NCI-H146 (cell line): ENCODE data around the gene C11orf68.

Experiments used
- DNase-seq: peaks from one replicate; lab custom pipeline; 2025; lab: John Stamatoyannopoulos, UW

C11orf68 gene

DNA sequence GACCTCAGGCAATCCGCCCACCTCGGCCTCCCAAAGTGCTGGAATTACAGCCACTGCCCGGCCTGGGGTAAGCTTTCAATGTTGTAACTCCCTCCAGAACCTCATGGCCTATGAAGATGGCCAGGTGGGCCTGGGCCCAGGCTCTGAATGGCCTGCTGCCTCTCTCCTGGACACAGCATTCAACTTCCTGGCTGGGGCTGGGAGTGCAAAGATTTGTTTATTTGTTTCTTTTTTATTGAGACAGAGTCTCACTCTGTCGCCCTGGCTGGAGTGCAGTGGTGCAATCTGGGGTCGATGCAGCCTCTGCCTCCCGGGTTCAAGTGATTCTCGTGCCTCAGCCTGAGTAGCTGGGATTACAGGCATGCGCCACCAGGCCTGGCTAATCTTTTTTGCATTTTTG is 25.9 kb upstream of the C11orf68 start:
- DNase-seq: no peak

DNA sequence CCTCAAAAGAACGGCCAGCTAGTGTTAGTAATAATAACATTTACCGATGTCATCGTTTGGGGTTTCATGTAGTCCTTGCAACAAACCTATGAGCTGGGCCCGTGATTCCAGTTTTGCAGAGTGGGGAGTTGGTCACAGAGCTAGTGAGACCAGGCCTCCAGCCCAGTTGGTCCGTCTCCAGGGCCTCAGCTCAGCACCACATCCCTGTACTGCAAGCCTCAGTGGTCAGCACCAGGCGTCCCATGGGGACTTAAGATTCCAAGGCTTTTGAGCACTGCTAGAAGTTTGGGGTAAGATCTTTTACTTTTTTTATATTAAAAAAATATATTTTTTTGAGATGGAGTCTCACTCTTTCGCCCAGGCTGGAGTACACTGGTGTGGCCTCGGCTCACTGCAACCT is 25.3 kb upstream of the C11orf68 start:
- no peak for DNase-seq

DNA sequence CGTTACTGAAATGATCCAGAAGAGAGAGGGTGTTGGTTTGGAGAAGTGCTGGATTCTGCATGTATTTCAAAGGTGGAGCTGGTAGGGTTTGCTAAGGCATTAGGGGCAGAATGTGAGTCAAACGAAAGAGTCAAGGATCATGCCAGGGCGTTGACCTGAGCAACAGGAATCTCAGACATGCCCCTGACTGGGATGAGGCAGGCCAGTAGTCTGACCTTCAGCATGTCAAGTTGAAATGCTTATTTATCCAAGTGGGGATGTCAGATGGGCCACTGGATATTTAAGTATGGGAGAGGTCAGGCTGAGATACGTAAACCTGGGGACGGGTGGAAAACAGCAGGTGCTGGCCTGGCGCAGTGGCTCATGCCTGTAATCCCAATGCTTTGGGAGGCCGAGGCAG is 23.7 kb upstream of the C11orf68 start:
- no peak for DNase-seq

GRCh38 chr11:65941720-65942310 is 23.0 kb upstream of the C11orf68 start:
- no peak for DNase-seq

- DNase-seq: no peak
These were observed 18.9 kb upstream of the C11orf68 start for GRCh38 chr11:65937766-65938165.

- DNase-seq: no peak
These were observed 15.2 kb upstream of the C11orf68 start for GRCh38 chr11:65934014-65934413.

- DNase-seq: peak; percentile 46
These were observed 13.7 kb upstream of the C11orf68 start for GRCh38 chr11:65932558-65932919.

- no peak for DNase-seq
These were observed 13.1 kb upstream of the C11orf68 start for GRCh38 chr11:65931773-65932557.

- no peak for DNase-seq
These were observed 9.8 kb upstream of the C11orf68 start for GRCh38 chr11:65928667-65929066.

DNA sequence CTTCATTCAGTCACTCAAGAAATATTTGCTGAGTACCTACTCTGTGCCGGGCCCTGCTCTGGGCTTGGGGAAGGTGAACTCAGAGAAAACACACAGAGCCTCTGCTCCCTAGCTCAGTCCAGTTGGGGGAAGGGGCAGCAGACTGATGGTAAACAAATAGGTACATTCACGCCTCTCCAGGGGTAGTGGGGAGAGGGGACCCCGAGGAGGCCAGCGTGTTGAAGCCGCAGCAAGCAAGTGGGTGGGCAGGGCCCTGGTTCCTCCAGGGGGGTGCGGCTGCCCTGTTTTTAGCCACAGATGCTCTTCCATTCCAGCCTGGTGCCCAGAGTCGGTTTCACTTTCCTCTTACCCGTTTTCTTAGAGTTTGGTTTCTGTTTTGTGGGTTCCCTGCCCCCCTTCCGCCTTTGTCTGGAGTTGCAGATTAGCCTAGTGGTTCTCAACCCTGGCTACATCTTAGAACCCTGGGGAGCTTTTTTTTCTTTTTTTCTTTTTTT is 9.1 kb upstream of the C11orf68 start:
- DNase-seq: no peak

DNA sequence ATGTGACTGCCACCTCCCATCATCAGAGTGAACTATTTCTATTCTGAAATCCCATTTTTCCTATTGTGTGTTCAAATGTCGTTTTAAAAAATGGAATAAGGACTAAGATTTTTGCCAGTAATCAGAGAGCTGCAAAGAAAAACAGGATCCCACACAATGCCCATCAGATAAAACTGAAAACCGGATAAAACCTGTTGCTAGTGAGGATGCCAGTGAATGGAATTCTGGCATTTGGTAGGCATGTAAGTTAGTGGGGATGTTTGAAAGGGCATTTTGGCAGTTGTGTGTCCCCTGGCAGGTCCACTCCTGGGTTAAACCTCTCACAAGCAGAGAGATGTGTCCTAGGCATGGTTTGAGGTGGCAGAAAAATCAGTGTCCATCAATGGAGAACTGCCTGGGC is 6.5 kb upstream of the C11orf68 start:
- no peak for DNase-seq

GRCh38 chr11:65922565-65922964 is 3.7 kb upstream of the C11orf68 start:
- no peak for DNase-seq

- DNase-seq: no peak
These were observed 3.0 kb upstream of the C11orf68 start for GRCh38 chr11:65921876-65922275.

DNA sequence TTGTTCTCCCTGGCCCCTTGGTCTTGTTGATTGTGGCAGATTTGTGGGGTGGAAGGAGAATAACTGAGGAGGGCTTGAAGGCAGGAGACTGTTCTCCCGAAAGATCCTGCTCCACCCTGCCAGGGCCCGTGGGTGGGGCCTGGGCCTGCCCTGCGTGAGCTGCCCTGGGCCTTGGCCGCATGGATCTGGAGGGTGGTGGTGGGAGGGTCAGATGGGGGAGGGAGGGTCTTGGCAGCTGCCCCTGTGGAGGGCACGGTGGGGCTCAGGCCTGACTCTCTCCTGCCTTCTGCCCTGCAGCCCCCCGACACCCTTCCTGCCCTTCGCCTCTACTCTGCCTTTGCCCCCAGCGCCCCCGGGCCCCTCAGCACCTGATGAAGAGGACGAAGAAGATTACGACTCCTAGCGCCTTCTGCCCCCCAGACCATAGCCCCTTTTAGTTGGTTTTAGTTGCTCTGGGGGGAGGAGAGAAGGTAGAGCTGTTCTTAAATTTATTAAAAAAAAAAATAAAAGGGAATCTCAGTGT is 2.2 kb upstream of the C11orf68 start:
- no peak for DNase-seq

- DNase-seq: no peak
These were observed 1.5 kb upstream of the C11orf68 start for GRCh38 chr11:65920372-65920802.

DNA sequence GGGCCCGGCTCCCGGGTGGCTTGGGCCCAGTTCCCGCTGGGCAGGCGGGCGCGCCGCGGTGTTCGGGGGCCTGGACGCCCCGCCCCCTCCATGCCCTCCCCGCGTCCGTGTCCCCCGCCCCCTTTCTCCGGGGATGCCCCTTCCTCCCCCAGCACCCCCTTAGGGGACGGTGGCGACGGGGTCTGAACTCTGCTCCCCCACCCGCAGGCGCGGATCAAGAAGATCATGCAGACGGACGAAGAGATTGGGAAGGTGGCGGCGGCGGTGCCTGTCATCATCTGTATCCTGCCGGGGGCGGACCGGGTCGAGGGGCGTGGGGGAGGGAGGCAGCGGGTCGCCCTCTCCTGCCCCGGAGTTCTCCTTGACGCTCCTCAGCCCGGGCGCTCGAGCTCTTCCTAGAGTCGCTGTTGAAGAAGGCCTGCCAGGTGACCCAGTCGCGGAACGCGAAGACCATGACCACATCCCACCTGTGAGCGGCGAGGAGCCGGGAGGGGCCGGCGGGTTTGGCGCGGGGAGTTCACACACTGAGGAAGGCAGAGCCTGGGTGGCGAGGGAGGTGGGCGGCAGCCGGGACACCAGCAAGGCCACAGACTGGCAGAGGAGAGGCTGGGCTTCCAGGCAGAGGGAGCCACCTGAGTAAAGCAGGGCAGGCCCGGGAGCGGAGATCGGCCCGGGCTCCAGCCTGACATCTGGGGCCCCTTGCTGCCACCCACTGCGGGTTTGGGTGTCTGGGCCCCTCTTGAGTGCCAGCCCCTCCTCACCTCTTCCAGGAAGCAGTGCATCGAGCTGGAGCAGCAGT is 910 bp upstream of the C11orf68 start:
- peak; percentile 54 for DNase-seq

DNA sequence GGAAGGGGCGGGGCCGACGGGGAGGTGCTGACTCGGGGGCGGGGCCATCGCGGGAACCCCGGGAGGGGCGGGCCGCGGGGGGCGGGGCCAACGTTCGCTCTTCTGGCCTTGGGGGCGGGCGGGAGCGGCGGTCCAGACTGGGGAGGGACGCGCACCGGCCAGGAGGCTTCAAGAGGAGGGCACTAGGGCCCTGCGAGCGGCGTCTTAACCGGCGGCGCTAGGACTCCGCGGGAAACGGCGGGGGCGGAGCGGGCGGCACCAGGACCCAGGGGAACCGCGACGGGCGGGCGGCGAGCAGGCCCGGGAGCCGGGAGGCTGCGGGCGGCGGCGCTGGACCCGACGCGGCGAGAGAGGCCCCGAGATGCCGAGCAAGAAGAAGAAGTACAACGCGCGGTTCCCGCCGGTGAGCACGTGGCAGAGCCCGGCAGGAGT is 295 bp upstream of the C11orf68 start, which contains the start of gene DRAP1:
Gene DRAP1 (plus strand): TSS at position 286 of the 432 bp plus-strand sequence. CDS start 76 bp downstream, at position 362.
- peak; percentile 99 for DNase-seq

DNA sequence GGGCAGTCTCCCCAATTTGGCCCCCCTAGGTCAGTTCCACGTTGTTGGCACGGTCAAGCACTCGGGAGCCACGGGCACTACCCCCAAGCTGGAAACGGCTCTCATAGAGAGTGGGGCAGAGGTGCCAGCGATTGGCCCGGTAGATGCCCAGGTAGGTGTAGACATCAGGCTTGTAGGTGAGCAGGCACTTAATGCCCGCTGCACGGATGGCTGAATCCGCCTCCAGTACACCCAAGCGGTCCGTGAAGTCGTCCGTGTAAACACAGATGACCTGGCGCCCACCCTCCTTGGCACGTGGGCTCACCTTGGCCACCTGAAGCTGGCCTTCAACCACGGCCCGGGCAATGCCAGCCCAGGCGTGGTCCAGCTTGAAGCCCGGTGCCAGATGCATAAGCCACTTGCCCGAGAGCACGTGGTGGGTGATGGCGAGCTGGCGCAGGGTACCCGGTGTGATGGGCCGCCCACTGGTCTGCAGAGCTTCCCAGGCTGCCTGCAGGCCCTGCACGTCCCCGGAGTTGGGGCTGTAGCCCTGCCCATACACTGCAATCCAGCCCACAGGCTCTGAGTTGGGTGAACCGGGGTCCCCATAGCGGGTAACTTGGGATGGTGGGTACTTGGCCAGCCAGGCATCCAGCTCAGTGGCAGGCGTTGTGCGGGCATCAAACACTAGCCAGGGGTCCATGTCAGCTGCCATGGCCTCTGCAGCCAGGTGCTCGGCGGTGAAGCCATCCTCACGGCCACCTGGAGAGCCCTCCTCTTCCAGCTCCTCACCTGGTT is 1.2 kb downstream of the C11orf68 start:
- no peak for DNase-seq

GRCh38 chr11:65917077-65917433 is 1.8 kb downstream of the C11orf68 start:
- no peak for DNase-seq

GRCh38 chr11:65916391-65916790 is 2.5 kb downstream of the C11orf68 start:
- no peak for DNase-seq

DNA sequence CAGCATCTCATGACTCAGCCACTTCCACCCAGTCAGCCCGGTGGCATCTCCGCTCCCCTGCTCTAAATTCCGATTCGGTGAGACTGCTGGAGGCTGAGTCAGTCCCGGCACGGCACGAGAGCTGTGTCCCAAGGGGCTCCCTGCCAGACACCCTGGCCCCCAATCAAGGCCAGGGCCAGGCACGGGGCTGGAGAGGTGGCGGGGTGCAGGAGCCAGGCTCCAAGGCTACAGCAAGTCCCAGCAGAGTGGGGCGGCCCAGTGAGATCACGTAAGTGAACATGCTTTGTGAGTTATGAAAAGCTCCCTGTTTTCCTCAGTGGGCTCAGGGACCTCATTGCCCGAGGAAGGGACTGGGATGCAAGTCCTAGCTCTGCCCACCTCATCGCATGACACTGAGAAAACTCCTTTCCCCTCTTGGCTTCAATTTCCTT is 3.0 kb downstream of the C11orf68 start:
- no peak for DNase-seq
